Measurements from ENCODE around the gene CA4. TPM values are rescaled to one million over a fixed set of nuclear protein-coding genes. Genes with fewer than 3 reads are reported as not detected.

Gene CA4
- total and polyA plus RNA-seq, 9 of the 15 experiments (the other 6 are each of a cell fraction or from before 2014, with no cell fraction given): 0.13 TPM; not detected in 7

DNA sequence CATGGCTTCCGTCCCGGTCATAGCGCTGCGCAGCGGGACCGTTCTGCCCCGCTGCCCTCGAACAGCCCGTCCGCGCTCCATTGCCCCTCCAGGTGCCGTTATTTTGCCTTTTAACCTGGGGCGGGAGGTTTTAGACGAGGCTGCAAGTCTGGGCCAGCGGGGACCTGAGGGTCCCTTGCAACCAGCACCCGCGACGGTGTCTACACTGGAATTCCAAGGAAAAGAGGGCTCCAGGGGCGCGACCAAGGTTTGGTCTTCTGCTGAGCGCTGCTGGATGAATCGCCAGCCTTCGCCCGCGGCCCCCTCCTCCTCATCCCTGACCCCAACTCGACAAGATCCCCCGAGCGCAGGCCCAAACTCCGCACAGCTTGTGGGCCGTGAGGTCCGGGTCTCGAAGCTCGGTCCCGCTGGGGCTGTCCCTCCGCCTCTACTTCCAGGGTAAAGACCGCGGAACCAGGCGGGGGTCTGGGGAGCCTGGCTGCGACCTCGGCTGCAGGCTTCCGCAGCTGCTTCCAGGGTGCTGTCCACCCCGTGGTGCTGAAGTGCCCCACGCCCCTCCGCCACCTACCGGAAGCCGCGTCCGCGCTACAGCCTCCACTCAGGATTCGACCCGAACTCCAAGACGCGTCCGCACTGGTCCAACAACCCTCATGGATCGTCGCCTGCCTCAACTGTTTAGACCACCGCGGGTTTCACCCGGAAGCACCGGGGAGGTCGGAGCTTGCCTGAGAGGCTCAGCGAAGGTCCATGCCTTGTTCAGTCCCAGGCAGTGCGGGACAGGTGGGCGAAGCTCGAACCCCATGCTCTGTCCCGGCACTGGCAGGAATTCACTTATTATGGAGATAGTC lies 10.1 kb upstream of the CA4 start (continued):
- no peak for TF ChIP-seq MYNN (IDR thresholded peaks at IDR 0.05)
- no peak; the same call in 1 of the 2 replicates for TF ChIP-seq MYNN (CRISPR knock-in tag; IDR thresholded peaks at IDR 0.05)
- no peak for TF ChIP-seq ETV6 (IDR thresholded peaks at IDR 0.05; ENCODE audit: borderline replicate concordance in 1 of 2, low read depth in 2 of 2, low read length in 1 of 2)
- 0 out of 2 replicates have a peak, but pooled peaks have one; percentile 67 for TF ChIP-seq ETV6 (CRISPR knock-in tag; IDR thresholded peaks at IDR 0.05; ENCODE audit: borderline replicate concordance)
- no peak for TF ChIP-seq MAFG (tag; conservative IDR thresholded peaks at IDR 0.05)
- no peak for TF ChIP-seq POLR3A (IDR thresholded peaks at IDR 0.05; ENCODE audit: borderline replicate concordance, extremely low read depth, insufficient read depth, insufficient read length)
- TF ChIP-seq, protein P1, sequence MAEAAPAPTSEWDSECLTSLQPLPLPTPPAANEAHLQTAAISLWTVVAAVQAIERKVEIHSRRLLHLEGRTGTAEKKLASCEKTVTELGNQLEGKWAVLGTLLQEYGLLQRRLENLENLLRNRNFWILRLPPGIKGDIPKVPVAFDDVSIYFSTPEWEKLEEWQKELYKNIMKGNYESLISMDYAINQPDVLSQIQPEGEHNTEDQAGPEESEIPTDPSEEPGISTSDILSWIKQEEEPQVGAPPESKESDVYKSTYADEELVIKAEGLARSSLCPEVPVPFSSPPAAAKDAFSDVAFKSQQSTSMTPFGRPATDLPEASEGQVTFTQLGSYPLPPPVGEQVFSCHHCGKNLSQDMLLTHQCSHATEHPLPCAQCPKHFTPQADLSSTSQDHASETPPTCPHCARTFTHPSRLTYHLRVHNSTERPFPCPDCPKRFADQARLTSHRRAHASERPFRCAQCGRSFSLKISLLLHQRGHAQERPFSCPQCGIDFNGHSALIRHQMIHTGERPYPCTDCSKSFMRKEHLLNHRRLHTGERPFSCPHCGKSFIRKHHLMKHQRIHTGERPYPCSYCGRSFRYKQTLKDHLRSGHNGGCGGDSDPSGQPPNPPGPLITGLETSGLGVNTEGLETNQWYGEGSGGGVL (CRISPR knock-in tag; IDR thresholded peaks at IDR 0.05): no peak
- no peak for TF ChIP-seq PCBP2 (IDR thresholded peaks at IDR 0.05; ENCODE audit: low read depth, low read length, poor library complexity, severe bottlenecking)
- no peak for TF ChIP-seq SMARCC2 (IDR thresholded peaks at IDR 0.05; ENCODE audit: low read depth)
- TF ChIP-seq, protein P2, sequence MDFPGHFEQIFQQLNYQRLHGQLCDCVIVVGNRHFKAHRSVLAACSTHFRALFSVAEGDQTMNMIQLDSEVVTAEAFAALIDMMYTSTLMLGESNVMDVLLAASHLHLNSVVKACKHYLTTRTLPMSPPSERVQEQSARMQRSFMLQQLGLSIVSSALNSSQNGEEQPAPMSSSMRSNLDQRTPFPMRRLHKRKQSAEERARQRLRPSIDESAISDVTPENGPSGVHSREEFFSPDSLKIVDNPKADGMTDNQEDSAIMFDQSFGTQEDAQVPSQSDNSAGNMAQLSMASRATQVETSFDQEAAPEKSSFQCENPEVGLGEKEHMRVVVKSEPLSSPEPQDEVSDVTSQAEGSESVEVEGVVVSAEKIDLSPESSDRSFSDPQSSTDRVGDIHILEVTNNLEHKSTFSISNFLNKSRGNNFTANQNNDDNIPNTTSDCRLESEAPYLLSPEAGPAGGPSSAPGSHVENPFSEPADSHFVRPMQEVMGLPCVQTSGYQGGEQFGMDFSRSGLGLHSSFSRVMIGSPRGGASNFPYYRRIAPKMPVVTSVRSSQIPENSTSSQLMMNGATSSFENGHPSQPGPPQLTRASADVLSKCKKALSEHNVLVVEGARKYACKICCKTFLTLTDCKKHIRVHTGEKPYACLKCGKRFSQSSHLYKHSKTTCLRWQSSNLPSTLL (IDR thresholded peaks at IDR 0.05): no peak
- TF ChIP-seq FOSL1 (tag; conservative IDR thresholded peaks at IDR 0.05): no peak
- TF ChIP-seq, protein P3, sequence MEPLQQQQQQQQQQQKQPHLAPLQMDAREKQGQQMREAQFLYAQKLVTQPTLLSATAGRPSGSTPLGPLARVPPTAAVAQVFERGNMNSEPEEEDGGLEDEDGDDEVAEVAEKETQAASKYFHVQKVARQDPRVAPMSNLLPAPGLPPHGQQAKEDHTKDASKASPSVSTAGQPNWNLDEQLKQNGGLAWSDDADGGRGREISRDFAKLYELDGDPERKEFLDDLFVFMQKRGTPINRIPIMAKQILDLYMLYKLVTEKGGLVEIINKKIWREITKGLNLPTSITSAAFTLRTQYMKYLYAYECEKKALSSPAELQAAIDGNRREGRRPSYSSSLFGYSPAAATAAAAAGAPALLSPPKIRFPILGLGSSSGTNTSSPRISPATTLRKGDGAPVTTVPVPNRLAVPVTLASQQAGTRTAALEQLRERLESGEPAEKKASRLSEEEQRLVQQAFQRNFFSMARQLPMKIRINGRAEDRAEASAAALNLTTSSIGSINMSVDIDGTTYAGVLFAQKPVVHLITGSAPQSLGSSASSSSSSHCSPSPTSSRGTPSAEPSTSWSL (CRISPR knock-in tag; IDR thresholded peaks at IDR 0.05; ENCODE audit: borderline replicate concordance): 0 out of 2 replicates have a peak, but pooled peaks have one; percentile 72
- no peak for TF ChIP-seq EWSR1 (IDR thresholded peaks at IDR 0.05; ENCODE audit: borderline replicate concordance, low read depth, partially characterized antibody)
- TF ChIP-seq, protein P4, sequence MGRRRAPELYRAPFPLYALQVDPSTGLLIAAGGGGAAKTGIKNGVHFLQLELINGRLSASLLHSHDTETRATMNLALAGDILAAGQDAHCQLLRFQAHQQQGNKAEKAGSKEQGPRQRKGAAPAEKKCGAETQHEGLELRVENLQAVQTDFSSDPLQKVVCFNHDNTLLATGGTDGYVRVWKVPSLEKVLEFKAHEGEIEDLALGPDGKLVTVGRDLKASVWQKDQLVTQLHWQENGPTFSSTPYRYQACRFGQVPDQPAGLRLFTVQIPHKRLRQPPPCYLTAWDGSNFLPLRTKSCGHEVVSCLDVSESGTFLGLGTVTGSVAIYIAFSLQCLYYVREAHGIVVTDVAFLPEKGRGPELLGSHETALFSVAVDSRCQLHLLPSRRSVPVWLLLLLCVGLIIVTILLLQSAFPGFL (CRISPR knock-in tag; IDR thresholded peaks at IDR 0.05): no peak
- TF ChIP-seq, protein P5, sequence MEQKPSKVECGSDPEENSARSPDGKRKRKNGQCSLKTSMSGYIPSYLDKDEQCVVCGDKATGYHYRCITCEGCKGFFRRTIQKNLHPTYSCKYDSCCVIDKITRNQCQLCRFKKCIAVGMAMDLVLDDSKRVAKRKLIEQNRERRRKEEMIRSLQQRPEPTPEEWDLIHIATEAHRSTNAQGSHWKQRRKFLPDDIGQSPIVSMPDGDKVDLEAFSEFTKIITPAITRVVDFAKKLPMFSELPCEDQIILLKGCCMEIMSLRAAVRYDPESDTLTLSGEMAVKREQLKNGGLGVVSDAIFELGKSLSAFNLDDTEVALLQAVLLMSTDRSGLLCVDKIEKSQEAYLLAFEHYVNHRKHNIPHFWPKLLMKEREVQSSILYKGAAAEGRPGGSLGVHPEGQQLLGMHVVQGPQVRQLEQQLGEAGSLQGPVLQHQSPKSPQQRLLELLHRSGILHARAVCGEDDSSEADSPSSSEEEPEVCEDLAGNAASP (IDR thresholded peaks at IDR 0.05): no peak
- no peak for TF ChIP-seq ZNF316 (IDR thresholded peaks at IDR 0.05)
- no peak for TF ChIP-seq XRCC3 (IDR thresholded peaks at IDR 0.05)
- no peak for TF ChIP-seq FOXA1 (IDR thresholded peaks at IDR 0.05; ENCODE audit: borderline replicate concordance)
- TF ChIP-seq SMAD1 (IDR thresholded peaks at IDR 0.05; ENCODE audit: low read depth, low read length, partially characterized antibody): no peak
- no peak for TF ChIP-seq HLTF (IDR thresholded peaks at IDR 0.05)
